ENCODE data around the gene CISTR.

DNA sequence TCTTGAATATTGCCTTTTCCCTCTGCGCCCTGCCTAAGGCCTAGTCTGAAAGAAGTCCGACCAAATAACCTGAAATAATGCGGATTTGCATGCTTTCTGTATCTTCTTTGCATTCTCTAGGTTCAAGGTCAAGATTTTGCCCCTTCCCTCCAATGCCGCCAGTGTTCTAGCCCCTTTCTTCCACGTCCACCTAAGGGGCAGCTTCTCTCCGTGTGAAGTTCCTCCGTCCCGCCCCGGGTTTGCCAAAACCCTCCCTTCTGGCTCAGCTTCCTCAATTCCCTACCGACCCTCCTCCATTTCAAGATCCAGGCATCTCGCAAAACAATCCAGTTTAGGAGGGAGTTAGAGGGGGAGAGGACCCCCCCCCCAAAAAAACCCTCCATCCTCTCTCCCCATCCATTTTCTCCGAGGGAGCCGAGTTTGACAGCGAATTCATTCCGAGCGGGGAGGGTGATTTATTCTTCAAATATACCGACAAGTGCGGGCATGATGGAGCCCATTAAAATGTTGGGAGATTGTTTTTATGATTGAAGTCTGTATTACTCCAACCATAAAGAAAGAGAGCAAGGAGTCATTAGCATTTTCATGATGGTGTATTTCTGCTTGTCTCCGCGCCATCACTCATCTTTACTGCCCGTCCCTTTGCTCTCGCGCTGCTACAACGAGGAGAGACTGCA lies 55.0 kb downstream of the CISTR start:
- TF ChIP-seq, protein P1, sequence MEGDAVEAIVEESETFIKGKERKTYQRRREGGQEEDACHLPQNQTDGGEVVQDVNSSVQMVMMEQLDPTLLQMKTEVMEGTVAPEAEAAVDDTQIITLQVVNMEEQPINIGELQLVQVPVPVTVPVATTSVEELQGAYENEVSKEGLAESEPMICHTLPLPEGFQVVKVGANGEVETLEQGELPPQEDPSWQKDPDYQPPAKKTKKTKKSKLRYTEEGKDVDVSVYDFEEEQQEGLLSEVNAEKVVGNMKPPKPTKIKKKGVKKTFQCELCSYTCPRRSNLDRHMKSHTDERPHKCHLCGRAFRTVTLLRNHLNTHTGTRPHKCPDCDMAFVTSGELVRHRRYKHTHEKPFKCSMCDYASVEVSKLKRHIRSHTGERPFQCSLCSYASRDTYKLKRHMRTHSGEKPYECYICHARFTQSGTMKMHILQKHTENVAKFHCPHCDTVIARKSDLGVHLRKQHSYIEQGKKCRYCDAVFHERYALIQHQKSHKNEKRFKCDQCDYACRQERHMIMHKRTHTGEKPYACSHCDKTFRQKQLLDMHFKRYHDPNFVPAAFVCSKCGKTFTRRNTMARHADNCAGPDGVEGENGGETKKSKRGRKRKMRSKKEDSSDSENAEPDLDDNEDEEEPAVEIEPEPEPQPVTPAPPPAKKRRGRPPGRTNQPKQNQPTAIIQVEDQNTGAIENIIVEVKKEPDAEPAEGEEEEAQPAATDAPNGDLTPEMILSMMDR (IDR thresholded peaks at IDR 0.05; ENCODE audit: low read depth, low read length, poor library complexity, severe bottlenecking): no peak
- peak; percentile 99 for TF ChIP-seq EZH2phosphoT487 (IDR thresholded peaks at IDR 0.05; ENCODE audit: borderline replicate concordance, low read length)

All from DOHH2 (cell line).